ENCODE data around the gene SLC22A12.

The SLC22A12 gene

DNA sequence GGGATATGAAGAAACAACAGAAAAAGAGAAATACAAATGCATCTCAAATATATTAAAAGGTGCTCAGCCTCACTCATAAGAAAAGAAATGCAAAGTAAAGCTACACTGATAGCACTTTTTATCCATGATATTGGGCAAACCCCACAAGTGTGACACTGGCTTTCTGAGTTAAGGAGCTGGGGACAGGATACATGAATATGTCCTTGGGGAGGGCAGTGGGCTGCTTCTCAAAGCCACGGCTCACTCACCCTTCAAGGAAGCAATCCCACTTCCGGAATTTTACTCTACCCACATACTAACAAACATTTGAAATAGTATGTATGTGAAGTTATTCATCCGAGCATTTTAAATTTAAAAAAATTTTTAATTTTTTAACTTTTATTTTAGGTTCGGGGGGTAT, 41.1 kb upstream of the SLC22A12 start:
- TF ChIP-seq EZH2phosphoT487 (conservative IDR thresholded peaks at IDR 0.05; ENCODE audit: low read length) = no peak
- TF ChIP-seq, protein P1, sequence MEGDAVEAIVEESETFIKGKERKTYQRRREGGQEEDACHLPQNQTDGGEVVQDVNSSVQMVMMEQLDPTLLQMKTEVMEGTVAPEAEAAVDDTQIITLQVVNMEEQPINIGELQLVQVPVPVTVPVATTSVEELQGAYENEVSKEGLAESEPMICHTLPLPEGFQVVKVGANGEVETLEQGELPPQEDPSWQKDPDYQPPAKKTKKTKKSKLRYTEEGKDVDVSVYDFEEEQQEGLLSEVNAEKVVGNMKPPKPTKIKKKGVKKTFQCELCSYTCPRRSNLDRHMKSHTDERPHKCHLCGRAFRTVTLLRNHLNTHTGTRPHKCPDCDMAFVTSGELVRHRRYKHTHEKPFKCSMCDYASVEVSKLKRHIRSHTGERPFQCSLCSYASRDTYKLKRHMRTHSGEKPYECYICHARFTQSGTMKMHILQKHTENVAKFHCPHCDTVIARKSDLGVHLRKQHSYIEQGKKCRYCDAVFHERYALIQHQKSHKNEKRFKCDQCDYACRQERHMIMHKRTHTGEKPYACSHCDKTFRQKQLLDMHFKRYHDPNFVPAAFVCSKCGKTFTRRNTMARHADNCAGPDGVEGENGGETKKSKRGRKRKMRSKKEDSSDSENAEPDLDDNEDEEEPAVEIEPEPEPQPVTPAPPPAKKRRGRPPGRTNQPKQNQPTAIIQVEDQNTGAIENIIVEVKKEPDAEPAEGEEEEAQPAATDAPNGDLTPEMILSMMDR (IDR thresholded peaks at IDR 0.05; ENCODE audit: insufficient read depth, low read length, poor library complexity, severe bottlenecking) = no peak
- Histone ChIP-seq H2AFZ (ENCODE audit: low read depth, low read length, severe bottlenecking) (no peak overlapping the region), H3K79me2 (ENCODE audit: insufficient read depth, low read length) (no peaks in the 10 kb centered on the region), H3K4me3 (ENCODE audit: insufficient read depth, low read length, poor library complexity, severe bottlenecking) (no peak overlapping the region), H3K9me2 (replicated peaks; ENCODE audit: insufficient read depth, low read length) (no peaks in the 10 kb centered on the region), H3F3A (ENCODE audit: insufficient read depth) (no peaks in the 10 kb centered on the region), H3K9ac (ENCODE audit: low read length) (no peak overlapping the region), H4K20me1 (ENCODE audit: low read depth, low read length) (no peaks in the 10 kb centered on the region), H3K27me3 (ENCODE audit: low read length) (no peaks in the 10 kb centered on the region), H3K27ac (ENCODE audit: low read depth, low read length) (no peak overlapping the region), H3K36me3 (ENCODE audit: low read length) (no peaks in the 10 kb centered on the region), H3K4me2 (ENCODE audit: low read depth, low read length, poor library complexity, severe bottlenecking) (no peak overlapping the region), H3K9me3 (ENCODE audit: insufficient read depth, low read length) (peaks cover 5% of the 10 kb centered on the region; the same call in 1 of the 2 replicates)

DNA sequence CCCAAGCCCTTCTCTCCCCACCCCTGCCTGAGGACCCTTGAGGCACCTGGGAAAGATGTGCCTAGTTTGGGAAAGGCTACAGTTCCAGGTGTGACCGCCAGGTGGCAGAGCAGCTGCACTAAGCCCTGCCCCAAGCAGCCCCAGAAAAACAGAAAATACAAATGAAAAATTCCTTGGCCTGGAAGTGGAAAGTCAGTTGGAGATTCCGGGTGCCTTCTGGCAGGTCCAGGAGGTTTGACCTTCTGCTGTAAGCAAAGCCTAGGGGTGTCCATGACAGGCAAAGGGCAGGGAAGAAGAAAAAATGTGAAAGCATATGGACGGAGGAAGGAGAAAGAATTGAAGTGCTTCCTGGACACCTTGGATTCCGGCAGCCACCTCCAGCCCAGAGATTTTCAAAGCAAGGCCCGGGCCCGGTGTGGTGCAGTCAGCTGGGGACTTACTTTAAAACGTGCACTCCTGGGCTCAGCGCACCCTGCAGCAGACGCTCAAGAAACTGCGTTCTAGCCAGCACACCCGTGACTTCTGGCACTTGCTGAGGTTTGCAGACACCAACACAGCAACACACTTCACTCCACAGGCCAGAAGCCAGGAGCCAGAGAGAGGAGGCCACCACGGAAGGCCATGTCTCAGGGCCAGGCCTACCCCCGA, 37.3 kb upstream of the SLC22A12 start:
- Histone ChIP-seq H3K27me3 (ENCODE audit: low read length) (no peaks in the 10 kb centered on the region), H3K9me3 (ENCODE audit: insufficient read depth, low read length) (peaks cover 5% of the 10 kb centered on the region; the same call in 1 of the 2 replicates), H3K79me2 (ENCODE audit: insufficient read depth, low read length) (no peaks in the 10 kb centered on the region), H3K27ac (ENCODE audit: low read depth, low read length) (no peak overlapping the region), H3F3A (ENCODE audit: insufficient read depth) (no peaks in the 10 kb centered on the region), H3K9me2 (replicated peaks; ENCODE audit: insufficient read depth, low read length) (no peaks in the 10 kb centered on the region), H3K36me3 (ENCODE audit: low read length) (no peaks in the 10 kb centered on the region), H3K4me3 (ENCODE audit: insufficient read depth, low read length, poor library complexity, severe bottlenecking) (no peak overlapping the region), H2AFZ (ENCODE audit: low read depth, low read length, severe bottlenecking) (no peak overlapping the region), H3K9ac (ENCODE audit: low read length) (no peak overlapping the region), H3K4me2 (ENCODE audit: low read depth, low read length, poor library complexity, severe bottlenecking) (no peak overlapping the region), H4K20me1 (ENCODE audit: low read depth, low read length) (no peaks in the 10 kb centered on the region)
- TF ChIP-seq, protein P1 (IDR thresholded peaks at IDR 0.05; ENCODE audit: insufficient read depth, low read length, poor library complexity, severe bottlenecking) = peak; percentile 96
- no peak for TF ChIP-seq EZH2phosphoT487 (conservative IDR thresholded peaks at IDR 0.05; ENCODE audit: low read length)

DNA sequence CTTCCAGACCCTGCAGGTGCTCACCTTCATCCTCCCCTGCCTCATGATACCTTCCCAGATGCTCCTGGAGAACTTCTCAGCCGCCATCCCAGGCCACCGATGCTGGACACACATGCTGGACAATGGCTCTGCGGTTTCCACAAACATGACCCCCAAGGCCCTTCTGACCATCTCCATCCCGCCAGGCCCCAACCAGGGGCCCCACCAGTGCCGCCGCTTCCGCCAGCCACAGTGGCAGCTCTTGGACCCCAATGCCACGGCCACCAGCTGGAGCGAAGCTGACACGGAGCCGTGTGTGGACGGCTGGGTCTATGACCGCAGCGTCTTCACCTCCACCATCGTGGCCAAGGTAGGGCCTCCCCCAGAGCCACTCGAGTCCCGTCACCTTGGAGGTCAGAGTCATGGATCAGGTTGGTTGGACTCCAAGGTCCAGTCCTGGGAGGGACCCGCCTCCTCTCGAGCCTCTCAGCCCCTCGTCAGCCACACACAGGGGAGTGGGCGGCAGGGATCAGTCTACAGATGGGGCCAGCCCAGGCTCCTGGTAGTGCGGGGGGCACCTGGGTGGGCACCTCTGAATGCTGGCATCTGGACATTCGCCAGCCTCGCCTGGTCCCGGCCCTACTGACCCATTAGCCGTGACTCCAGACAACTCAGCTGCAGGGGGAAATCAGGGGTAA, 34.8 kb upstream of the SLC22A12 start:
- no peak overlapping the region for H3K4me2 ChIP-seq (ENCODE audit: low read depth, low read length, poor library complexity, severe bottlenecking)
- H3K4me3 ChIP-seq (ENCODE audit: insufficient read depth, low read length, poor library complexity, severe bottlenecking) = no peak overlapping the region
- H2AFZ ChIP-seq (ENCODE audit: low read depth, low read length, severe bottlenecking) = no peak overlapping the region
- H3K36me3 ChIP-seq (ENCODE audit: low read length) = no peaks in the 10 kb centered on the region
- H3K9me2 ChIP-seq (replicated peaks; ENCODE audit: insufficient read depth, low read length) = no peaks in the 10 kb centered on the region
- H3K27me3 ChIP-seq (ENCODE audit: low read length) = no peaks in the 10 kb centered on the region
- no peaks in the 10 kb centered on the region for H3F3A ChIP-seq (ENCODE audit: insufficient read depth)
- H3K9me3 ChIP-seq (ENCODE audit: insufficient read depth, low read length) = peaks cover 5% of the 10 kb centered on the region; the same call in 1 of the 2 replicates
- no peak overlapping the region for H3K27ac ChIP-seq (ENCODE audit: low read depth, low read length)
- TF ChIP-seq, protein P1 (IDR thresholded peaks at IDR 0.05; ENCODE audit: insufficient read depth, low read length, poor library complexity, severe bottlenecking) = no peak
- no peak for TF ChIP-seq EZH2phosphoT487 (conservative IDR thresholded peaks at IDR 0.05; ENCODE audit: low read length)
- no peaks in the 10 kb centered on the region for H4K20me1 ChIP-seq (ENCODE audit: low read depth, low read length)
- no peak overlapping the region for H3K9ac ChIP-seq (ENCODE audit: low read length)
- H3K79me2 ChIP-seq (ENCODE audit: insufficient read depth, low read length) = no peaks in the 10 kb centered on the region

Measured in SU-DHL-6 (cell line).